ENCODE measurements around the gene LAMC2. TPM values are rescaled to one million over a fixed set of nuclear protein-coding genes. Genes with fewer than 3 reads are reported as not detected.

Gene LAMC2
- total RNA-seq, 1 experiment from 2014 or later, result 884 TPM

- BruUV-seq (replicated peaks), result no TSS peak
- Mint-ChIP-seq H3K9me3 (ENCODE audit: unreplicated experiment) (no peaks in the 10 kb centered on the region), H3K36me3 (ENCODE audit: insufficient read depth, unreplicated experiment) (no peaks in the 10 kb centered on the region), H3K4me3 (ENCODE audit: unreplicated experiment) (no peak overlapping the region), H3K27ac (ENCODE audit: low read depth, unreplicated experiment) (no peak overlapping the region), H3K27me3 (ENCODE audit: insufficient read depth, unreplicated experiment) (no peaks in the 10 kb centered on the region), H3K4me1 (ENCODE audit: insufficient read depth, unreplicated experiment) (peaks cover 22% of the 10 kb centered on the region)
- DNase-seq (ENCODE audit: unreplicated experiment), result no peak
- POLR2A ChIA-PET, result interaction anchor here (0.6 to 1.6 kb wide), 4 partner anchors 8 to 207 kb away, joined by 3 to 5 read pairs (median 3); no protein-coding TSS in a partner anchor
- intact Hi-C loops (cut with micrococcal nuclease), result no loop called here
- CTCF ChIA-PET, result interaction anchor here (0.6 to 11.9 kb wide), 2 partner anchors 16 to 371 kb away, joined by 3 to 101 read pairs; no protein-coding TSS in a partner anchor
- TF ChIP-seq CTCF (IDR thresholded peaks at IDR 0.05; ENCODE audit: unreplicated experiment), result no peak
These were observed 78.0 kb downstream of the LAMC2 start for GRCh38 chr1:183263886-183264602.

- H3K36me3 Mint-ChIP-seq (ENCODE audit: insufficient read depth, unreplicated experiment), result no peaks in the 10 kb centered on the region
- BruUV-seq (replicated peaks), result no TSS peak
- no peaks in the 10 kb centered on the region for H3K9me3 Mint-ChIP-seq (ENCODE audit: unreplicated experiment)
- H3K27me3 Mint-ChIP-seq (ENCODE audit: insufficient read depth, unreplicated experiment), result no peaks in the 10 kb centered on the region
- DNase-seq (ENCODE audit: unreplicated experiment), result peak; percentile 98
- CTCF ChIA-PET, result interaction anchor here (1.2 to 11.9 kb wide), 5 partner anchors 12 to 305 kb away, joined by 4 to 101 read pairs (median 4); no protein-coding TSS in a partner anchor
- POLR2A ChIA-PET, result interaction anchor here (0.7 to 4.2 kb wide), 12 partner anchors 11 to 366 kb away, joined by 3 to 42 read pairs (median 4); no protein-coding TSS in a partner anchor
- peak overlapping the region; percentile 89 for H3K27ac Mint-ChIP-seq (ENCODE audit: low read depth, unreplicated experiment)
- H3K4me1 Mint-ChIP-seq (ENCODE audit: insufficient read depth, unreplicated experiment), result peaks cover 47% of the 10 kb centered on the region
- no peak overlapping the region for H3K4me3 Mint-ChIP-seq (ENCODE audit: unreplicated experiment)
- no peak for TF ChIP-seq CTCF (IDR thresholded peaks at IDR 0.05; ENCODE audit: unreplicated experiment)
- intact Hi-C loops (cut with micrococcal nuclease), result loop anchor here (1.0 kb wide), 1 partner anchor 34 kb away; no protein-coding TSS in a partner anchor
These were observed 81.8 kb downstream of the LAMC2 start for GRCh38 chr1:183267646-183268431.

GRCh38 chr1:183270541-183271141 is 84.6 kb downstream of the LAMC2 start:
- peak; percentile 94 for DNase-seq (ENCODE audit: unreplicated experiment)
- H3K27me3 Mint-ChIP-seq (ENCODE audit: insufficient read depth, unreplicated experiment), result no peaks in the 10 kb centered on the region
- no peak for TF ChIP-seq CTCF (IDR thresholded peaks at IDR 0.05; ENCODE audit: unreplicated experiment)
- no peaks in the 10 kb centered on the region for H3K36me3 Mint-ChIP-seq (ENCODE audit: insufficient read depth, unreplicated experiment)
- ChIA-PET CTCF (interaction anchor here (0.5 to 11.9 kb wide), 6 partner anchors 9 to 86 kb away, joined by 3 to 101 read pairs (median 4); no protein-coding TSS in a partner anchor), POLR2A (interaction anchor here (0.6 to 2.9 kb wide), 10 partner anchors 9 to 962 kb away, joined by 3 to 15 read pairs (median 4); no protein-coding TSS in a partner anchor)
- H3K9me3 Mint-ChIP-seq (ENCODE audit: unreplicated experiment), result no peaks in the 10 kb centered on the region
- H3K27ac Mint-ChIP-seq (ENCODE audit: low read depth, unreplicated experiment), result peak overlapping the region; percentile 90
- peaks cover 59% of the 10 kb centered on the region for H3K4me1 Mint-ChIP-seq (ENCODE audit: insufficient read depth, unreplicated experiment)
- H3K4me3 Mint-ChIP-seq (ENCODE audit: unreplicated experiment), result no peak overlapping the region
- BruUV-seq (replicated peaks), result no TSS peak
- intact Hi-C loops (cut with micrococcal nuclease), result no loop called here

Measured in MCF 10A (cell line).